GM21515 (cell line): ENCODE results near the gene SIGLEC11.
"Not testable (repeated sequence)": the region's sequence is repeated elsewhere in the genome, so short reads cannot be mapped to it uniquely, and the experiment has no call there.

ENCODE experiments used
- ATAC-seq: cut with Tn5 transposase; IDR thresholded peaks from one replicate; pipeline ENCODE4 v1.9.1; 2021; ENCODE audit not compliant: unreplicated experiment

The SIGLEC11 gene

DNA sequence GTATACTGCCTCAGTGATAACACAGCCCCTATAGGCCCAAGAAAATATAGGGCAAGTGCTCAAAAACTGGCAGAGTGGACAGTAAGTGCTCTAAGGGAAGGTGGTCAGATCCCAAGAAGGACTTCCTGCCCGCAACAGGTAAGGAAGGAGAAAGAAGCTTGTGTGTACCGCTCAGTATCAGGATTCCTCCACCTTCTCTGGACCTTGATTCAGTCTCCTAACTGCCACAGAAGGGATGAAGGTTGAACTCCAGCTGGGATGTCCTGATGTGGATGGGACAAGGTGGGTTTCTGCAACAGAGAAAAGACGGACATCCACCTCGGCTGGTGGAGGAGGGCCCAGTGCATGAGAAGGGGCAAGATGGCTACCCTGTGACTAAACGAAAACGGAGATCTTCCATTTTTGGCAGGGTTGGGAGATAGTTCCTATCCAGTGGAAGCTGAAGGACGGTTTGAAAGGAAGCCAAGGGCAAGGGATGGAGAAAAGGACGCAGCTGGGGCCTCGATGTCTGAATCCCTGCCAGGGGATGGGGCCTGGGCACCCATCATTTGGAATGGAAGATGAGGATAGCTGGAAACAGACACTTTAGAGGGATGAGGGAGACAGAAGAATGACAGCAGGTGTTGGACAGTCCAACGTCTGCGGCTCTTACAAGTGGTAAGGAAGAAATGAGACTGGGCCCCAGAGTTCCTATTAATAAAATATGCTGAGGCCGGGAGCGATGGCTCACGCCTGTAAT, 33.3 kb downstream of the SIGLEC11 start:
- ATAC-seq = no peak

DNA sequence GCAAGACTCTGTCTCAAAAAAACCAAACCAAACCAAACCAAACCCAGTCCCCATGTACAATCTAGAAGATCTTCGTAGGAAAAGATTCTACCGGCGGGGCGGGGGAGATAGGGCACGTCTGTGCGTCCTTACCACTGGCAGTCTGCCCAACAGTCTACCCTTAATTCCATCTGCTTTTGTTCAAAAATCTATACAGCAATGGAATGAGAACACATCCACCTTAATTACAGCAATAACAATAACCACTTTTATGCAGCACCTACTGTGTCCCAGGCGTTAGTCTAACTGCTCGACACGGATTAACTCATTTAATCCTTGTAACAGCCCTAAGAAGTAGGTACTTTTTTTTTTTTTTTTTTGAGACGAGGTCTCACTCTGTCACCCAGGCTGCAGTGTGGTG, 34.5 kb downstream of the SIGLEC11 start:
- ATAC-seq = no peak

DNA sequence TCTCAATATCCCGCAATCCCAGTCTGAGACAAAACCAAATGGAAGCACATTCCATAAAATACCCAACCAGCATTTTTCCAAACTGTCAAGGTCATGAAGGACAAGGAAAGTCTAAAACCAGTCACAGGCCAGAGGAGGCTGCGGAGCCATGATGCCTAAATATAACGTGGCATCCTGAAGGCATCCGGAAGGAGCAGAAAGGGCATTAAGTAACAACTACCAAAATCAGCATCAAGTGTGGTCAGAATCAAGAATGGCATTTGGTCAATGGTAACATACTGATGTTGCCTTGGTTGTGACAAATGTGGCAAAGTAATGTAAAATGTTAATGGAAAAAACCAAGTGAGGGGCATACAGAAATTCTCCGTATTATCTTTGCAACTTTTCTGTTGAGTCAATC, 35.5 kb downstream of the SIGLEC11 start:
- ATAC-seq = no peak

DNA sequence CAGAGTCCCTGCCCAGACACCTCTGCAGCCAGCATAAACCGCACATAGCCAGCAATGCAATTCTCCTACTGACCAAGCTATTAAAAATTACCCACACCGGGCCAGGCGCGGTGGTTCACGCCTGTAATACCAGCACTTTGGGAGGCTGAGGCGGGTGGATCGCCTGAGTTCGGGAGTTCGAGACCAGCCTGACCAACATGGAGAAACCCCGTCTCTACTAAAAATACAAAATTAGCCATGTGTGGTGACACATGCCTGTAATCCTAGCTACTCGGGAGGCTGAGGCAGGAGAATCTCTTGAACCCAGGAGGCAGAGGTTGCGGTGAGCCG, 36.1 kb downstream of the SIGLEC11 start:
- ATAC-seq = not testable (repeated sequence)

DNA sequence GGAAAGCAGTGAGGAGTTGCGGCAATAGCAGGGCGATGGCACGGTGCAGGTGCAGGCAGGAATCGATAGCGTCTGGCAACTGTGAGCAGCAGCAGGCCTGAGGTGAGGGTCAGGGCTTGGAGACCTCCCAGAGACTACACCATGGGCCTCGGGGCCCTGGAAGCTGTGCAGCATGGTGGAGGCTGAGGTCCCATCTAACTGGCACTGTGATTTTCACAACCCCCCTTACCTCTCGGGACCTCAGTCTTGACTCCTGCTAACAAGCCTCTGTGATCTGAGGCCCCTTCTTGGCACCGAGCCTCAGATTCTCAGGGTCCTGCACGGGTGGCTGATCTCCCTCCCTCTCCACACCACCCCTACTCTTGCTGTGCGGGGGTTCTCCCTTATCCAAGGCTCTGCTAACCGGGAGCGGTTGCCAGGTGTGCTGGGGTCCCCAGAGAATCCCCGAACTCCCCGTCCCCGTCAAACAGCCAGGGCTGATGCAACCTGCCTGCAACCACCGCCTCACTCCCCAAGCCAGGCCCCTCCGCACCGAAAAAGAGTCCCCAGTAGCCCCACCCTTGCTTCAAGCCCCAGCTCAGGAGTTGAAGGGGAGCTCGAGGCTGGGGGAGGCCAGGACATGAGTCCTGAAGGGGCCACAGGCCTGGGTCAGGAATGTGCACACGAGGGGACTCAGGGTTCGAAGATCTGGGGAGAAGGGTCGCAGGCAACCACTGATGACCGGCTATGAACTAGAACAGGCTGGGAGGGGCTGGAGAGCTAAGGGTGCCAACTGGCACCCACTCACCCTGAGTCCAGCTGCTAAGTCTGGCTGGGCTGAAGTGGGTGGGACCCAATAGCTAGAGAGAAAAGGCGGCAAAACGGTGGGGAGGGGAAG, 36.7 kb downstream of the SIGLEC11 start:
- no peak for ATAC-seq

DNA sequence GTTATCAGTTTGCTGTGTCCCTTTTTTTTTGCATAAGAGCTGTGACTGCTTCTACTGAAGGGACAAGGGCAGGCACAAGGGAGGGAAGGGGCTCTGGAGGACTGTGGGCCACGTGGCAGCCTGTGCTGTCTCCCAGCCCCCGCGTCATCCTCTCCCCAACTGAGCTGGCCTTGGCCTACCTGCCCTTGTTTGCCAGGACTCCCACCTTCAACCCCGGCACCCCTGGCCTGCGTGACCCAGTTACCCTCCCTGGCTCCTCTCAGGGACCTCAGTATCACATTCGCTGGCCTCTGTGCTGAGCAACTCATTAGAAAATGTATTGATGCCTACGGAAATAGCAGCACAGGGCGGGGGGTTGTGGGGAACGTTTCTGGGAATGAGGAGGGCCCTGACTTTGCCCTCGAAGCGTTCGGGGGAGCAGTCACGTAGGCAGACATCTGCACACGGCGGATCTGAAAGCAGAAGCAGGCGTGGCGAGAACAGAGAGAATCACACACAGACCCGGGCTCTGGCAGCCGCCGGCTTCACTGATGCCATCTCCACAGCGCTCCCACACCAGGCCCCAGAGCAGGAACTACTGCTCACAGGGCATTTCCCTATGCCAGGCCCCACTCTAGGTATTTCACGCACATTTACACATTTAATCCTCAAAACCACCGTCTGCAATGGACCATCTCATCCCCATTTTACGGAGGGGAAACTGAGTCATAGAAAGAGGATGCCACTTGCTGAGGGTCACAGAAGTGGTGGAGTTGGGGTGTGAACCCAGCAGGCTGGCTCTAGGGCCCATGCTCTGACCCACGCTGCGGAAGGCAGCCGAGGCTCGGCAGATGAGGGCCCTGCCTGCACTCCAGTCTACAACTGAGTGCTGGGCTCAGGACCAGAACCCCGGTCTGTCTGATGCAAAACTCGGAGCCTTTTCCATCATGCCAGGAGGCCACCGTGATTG, 37.6 kb downstream of the SIGLEC11 start:
- no peak for ATAC-seq

DNA sequence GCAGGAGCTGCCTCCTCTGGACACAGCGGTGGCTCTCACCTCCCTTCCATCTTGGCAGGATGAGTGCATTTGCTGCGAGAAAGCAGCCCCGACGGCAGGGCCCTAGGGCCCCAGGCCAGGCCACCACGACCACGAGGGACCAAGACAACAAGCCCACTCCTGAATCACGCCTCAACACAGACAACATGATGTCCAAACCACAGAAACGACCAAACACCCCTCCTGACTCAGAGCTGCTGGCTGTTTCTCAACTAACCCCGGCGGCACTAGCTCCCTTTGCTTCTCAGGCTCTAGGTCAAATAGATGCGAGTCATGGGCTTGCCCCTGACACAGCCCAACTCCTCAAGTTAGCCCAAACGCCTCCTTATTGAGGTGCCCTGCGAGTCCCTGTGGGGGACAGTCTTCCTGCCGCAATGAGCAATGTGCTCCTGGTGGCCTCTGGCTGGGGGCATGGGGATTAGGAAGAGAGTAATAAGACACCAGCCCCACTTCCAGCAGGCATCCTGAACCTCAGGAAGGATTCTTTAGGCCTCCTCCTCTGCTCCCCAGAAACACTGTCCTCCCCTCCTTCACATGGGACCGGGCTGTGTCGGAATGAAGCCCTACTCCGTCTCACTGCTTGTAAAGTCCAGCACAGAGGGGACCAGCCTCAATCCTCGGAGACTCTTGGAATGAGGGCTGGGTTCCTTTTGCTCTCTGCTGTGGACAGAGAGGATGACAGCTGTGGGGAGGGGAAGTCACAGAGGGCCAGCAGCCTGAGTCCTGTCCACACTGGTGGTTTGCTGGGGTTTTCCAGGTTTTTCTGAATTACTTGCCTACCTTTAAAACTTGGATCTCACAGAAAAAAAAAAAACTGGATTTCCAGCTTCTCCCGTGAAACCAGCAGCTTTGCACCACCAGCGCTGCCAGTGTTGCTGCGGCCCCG, 38.8 kb downstream of the SIGLEC11 start:
- ATAC-seq = no peak

DNA sequence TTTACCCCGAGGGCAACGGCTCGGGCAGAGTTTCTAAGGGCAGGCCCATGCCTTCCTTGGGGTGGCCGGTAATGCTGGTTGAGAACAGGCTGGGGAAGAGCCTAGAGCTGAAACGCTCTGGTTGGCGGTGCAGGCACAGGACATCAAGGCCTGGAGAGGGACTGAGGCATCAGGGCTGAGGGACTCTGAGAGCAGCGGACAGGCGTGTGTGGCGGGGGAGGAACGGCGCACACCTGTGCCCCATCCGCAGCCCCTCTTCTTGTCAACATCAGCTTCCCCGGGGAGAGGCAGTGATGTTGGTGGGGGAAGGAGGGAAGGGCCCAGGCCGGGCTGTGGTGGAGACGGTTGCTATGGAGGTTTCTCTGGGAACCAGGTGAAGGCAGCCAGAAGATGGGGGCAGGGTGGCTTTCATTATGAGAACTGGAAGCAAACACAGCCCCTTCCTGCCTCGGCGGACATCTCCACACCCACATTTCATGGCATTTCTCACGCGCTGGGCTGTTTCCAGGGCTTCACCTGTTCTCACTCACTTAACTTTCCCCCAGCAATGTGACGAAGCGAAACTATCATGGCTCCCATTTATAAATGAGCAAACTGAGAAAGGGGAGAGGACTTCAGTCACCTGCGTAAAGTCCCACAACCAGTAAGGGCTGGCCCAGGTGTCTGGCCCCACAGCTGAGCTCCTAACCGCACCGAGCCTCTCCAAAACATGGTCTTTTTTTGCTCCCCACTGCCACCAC, 40.2 kb downstream of the SIGLEC11 start:
- ATAC-seq = no peak

DNA sequence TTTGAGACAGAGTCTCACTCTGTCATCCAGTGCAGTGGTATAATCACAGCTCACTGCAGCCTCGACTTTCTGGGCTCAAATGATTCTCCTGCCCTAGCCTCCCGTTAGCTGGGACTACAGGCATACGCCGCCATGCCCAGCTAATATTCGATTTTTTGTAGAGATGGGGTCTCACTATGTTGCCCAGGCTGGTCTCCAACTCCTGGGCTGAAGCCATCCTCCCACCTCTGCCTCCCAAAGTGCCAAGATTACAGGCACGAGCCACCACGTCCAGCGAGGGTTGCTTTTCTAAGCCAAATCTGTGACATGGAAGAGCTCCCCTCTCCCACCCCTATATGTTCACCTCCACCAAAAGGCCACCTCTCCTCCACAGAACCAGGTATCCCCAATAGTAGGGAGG, 42.9 kb downstream of the SIGLEC11 start:
- ATAC-seq = no peak

DNA sequence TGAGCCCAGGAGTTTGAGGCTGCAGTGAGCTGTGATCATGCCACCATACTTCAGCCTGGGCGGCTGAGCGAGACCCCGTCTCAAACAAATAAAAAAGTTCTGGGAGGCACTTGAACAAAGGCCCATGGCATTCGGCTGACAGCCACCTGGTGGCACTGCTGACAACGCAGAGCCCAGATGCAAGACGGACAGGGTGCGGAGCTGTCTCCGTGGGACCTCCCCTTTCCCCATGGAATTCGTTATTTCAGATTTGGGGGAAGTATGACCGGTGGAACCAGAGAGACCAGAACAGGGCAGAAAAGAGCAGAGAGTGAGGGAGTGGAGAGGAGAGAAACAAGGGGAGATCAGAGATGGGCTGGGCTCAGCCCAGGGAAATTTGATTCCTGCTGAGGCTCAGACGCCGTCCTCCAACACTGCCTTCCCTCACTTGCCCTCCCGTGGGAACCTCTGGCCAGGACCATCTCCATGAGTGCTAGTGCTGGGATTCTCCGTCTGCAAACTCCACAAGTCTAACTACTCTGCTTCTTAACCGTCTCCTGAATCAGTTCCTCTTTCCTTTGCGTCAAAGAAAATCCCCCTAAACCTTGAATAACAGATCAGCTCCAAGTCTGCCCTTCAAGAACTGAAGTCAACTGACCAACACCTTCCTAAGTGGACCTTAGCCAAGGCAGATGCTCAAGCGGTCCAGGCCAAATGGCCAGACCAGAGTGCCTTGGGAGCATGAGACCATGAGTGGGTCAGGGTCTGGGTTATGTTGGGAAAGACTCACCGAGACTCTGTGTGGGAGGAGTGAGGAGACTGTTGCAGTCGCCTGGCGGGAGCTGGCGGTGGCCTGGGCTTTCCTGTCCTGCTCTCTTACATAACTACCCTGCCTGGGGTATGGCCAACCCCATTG, 43.9 kb downstream of the SIGLEC11 start:
- no peak for ATAC-seq

DNA sequence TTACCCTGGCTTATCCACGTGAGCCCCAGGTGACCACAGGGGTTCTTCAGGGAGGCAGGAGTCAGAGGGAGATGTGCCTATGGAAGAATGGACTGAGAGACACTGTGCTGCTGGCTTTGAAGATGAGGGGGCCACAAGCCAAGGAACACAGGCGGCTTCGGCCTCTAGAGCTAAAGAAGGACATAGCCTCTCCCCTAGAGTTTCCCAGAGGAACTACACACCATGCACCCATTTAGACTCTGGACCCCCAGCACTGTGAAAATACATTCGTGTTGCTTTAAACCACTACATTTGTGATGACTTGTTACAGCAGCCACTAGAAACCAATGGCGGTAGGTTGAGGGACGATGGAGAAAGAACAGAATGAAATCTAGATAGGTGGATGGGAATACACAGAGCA, 45.7 kb downstream of the SIGLEC11 start:
- no peak for ATAC-seq

DNA sequence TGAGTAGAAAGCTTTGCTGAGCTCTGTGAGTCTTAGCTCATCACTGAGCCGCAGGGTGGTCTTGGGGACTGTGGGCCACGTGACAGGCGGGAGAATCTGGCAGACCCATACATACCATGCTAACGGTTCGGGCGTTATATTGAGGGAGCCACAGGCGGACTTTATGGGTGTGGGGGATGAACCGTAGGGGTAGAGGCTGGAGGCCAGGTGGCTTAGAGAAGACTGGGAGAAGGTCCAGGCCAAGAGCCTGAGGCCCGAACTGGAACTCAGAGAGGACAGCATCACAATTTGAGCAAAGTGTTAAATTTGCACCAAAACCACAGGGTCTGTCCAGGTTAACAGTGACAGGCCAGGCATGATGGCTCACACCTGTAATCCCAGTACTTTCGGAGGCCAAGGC, 47.3 kb downstream of the SIGLEC11 start:
- no peak for ATAC-seq

DNA sequence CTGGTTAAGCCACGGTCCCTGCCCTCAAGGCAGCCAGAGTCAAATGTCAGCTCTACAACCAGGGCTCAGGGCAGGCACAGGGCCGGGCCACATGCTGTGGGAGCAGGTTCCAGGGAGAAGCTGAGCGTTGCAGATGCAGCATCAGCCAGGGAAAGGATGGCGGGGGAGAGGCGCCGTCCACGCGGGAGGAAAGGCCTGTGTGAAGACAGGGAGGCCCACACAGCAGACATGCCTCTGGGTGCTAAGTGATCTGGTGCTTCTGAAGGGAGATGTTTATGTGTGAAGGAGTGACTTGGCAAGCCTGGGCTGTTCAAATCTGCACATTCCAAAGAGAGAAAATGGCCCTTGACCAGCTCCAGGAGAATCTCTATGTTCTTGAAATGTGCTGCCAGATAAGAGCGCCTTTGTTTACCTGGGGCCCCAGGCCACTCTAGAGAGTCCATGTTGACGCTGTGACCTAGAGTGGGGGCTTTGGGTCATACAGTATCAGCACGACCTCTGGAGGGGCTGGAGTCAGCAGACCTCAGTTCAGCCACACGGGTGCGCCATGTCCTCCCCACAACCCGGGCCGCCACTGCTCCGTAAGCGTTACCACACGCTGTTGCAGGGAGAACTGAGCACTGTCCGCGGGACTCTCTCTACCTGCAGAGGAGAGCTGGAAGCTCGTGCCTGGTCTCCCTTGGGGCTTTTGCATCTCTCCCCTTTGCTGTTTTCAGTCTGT, 47.8 kb downstream of the SIGLEC11 start:
- no peak for ATAC-seq

DNA sequence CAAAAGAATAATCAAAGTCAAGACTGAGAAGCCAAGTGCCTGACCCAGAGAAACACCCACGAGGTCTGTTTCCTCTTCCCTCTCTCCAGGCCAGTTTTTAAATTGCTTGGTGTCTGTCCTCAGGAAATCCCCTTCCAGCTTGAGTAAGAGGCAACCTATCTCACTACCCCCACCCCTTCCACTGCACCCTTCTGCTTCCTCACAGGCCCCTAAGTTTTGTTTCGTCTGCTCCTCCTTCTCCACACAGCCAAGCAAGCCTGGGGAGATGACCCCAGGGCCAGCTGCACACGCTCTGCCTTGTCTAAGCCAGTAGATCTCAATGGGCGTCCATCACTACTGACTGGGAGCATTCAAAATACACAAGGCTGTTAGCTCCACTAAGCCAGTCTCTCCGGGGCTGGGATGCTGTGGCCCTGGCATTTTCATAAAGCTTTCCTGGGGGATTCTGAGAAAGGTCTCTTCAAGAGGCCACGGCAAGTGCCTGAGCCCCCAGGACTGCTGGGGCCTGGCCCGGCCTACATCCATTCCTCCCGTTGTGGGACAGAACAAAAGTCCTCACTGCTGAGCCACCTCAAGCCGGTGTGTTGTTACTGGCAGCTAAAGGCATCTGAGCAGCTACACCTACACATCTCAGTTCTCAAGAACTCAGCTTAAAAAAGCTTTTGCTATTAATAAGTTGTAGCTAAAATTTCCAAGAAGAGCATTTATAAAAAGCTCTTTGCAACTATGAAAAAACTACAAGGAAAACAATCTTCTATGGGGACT, 49.4 kb downstream of the SIGLEC11 start:
- ATAC-seq = no peak

DNA sequence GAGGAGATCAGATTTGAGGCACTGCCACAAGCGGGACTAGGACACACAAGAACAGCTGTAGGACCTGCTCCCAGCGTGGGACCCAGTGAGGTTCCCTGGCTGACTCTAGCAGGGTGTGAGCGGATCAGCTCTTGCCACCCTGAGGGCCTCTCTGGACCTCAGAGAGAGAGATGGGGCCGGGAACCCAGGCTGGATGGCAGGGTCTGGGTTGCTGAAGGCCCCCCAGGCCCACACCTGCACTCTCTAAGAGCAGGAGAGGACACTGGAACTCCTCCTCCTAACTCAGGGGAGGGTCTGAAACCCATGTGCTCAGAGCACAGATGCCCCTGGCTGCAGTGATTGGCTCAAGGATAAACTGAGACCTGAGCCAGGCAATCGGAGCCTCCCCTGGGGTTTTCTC, 50.8 kb downstream of the SIGLEC11 start:
- ATAC-seq = no peak

DNA sequence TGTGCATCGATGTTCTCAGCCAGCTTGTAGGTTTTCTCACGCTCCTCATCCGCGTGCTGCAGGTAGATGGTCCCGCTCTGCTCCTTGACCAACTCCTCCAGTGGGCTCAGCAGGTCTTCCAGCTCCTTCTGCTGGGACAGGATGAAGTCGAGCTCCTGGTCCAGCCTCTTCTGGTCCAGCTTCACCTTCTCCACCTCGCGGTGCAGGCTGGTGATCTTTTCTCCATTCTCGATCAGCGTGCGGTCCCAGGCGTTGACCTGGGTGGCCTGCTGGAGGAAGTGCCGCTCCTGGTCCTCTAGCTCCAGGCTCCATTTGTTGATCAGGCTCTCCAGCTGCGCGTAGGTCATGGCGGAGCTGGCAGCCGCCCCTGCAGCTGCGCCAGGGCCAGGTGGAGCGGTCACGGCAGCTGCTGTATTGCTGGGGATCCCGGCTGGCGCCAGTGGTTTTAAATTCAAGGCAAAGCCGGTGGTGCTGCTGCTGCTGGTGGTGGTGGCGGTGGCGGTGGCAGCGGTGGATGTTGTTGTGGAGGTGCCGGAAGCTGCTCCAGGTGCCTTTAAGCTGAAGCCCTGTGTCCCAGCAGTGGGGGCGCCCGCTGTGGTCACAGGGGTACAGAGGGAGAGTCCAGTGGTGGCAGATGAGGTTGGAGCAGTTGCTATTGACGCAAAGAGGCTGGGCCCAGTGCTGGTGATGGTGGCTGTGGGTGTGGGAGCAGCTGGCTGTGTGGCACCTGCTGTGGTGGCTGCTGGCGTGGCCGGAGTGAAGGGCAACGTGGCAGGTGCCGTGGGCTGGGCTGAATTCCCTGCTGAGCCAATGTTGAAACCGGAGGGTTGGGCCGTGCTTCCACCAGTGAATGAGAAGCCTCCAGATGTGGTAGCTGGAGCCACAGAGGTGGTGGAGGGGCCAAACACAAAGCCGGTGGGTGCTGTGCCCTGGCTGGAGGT, 52.2 kb downstream of the SIGLEC11 start:
- ATAC-seq = no peak
